HG03060 (cell line): ENCODE measurements around the gene MTHFD1.

Experiments used
- ATAC-seq: cut with Tn5 transposase; IDR thresholded peaks from one replicate; pipeline ENCODE4 v1.9.1; 2021; ENCODE audit warnings: low read depth, moderate number of reproducible peaks; ENCODE audit not compliant: unreplicated experiment

The MTHFD1 gene

DNA sequence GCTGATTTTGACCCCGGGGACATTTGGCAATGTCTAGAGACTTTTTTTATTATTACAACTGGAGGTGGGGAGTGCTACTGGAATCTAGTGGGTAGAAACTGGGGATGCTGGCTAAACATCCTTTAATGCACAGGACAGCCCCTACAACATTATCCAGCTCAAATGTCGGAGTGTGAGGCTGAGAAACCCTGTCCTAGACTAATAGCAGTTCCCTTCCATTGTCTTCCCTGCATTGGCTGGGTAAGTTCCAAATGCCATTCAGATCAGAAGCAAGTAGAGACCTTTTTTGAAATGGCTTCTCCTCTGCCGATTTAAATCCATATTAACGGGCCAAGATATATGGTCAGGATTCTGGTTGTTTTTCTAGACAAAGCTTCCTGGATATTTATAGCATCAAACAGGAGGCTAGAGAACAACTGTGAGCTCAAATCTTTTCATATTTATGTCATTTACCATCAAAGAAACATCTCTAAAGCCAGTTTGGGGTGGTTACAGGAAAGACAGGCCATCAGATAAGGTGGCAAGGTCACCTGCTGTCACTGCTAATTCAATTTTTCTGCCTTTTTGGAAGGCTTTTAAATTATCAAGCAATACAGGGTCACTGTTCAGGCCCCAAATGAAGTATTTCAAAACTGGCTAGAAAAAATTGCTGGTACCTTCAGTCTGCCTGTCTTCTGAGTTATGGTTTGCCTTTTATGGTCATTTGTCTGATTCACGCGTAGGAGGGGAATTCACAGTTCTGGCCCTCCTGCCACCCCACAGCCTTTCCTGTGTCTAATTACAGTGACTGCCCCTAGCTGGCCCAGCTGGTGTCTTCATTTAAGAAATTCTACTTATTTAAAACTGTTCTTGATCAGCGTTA is 57.1 kb downstream of the MTHFD1 start:
- ATAC-seq: peak; percentile 81

- no peak for ATAC-seq
Measured at GRCh38 chr14:64447876-64448670, 59.9 kb downstream of the MTHFD1 start.

DNA sequence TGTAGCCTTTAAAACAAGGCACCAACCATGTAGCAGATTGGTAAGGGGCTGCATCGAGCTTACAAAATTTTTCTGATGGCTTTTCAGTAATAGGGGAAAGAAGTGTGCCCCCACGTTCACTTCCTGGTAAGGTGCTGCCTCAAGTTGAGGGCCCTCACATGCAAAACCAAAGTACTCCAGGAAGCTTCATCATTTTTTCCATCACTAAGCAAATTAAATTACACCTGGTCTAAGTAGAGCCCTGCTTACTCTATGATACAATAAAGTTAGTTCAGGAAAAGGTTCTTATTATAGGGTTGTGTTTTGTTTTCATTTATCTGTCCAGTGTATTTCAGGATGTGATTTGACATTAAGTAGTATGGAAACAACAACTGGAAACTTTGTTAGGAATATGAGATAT is 62.1 kb downstream of the MTHFD1 start:
- no peak for ATAC-seq

- no peak for ATAC-seq
Measured at GRCh38 chr14:64454671-64455070, 66.5 kb downstream of the MTHFD1 start.

DNA sequence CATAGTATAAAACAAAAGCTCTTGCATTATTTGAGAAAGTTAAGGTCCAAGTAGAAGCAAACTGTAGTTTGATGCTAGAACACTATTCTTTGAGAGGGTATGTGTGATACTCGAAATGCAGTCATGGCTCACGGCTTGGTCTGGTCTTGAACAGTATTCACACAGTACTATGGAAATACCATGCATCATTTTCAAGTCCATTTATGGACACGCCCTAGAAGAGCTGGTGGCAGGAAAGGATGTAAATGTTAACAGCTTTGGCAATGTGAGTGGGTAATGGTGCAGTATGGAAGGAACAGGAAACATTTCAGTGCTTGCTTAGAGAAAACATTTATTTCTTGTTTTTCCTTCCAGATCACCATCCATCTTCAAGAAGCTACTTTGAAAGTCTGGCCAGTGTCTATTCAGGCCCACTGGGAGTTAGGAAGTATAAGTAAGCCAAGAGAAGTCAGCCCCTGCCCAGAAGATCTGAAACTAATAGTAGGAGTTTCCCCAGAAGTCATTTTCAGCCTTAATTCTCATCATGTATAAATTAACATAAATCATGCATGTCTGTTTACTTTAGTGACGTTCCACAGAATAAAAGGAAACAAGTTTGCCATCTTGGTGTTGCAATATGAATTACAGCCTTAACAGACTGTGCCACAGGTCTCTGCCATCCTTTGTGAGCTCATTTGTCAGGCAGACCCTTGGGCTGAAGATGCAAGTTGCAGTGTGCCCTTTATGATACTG is 71.4 kb downstream of the MTHFD1 start:
- no peak for ATAC-seq

DNA sequence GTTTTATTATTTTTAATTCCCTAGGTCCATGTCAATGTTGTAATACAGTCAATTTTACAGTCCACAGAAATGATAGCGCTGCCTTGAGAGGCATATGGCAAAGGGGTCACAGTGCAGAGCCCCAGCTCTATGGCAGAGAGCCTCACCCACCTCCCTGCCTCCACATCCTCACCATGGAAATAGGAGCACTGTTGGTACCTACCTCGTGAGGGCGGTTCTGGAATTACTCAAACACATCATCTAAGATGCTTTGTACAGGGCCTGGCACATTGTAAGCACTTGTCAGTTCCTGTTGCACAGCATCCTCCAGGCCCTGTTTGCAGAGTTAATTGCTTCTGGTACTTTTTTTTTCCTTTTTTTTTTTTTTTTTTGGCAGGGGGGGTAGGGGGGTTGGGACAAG is 73.1 kb downstream of the MTHFD1 start:
- ATAC-seq: no peak

DNA sequence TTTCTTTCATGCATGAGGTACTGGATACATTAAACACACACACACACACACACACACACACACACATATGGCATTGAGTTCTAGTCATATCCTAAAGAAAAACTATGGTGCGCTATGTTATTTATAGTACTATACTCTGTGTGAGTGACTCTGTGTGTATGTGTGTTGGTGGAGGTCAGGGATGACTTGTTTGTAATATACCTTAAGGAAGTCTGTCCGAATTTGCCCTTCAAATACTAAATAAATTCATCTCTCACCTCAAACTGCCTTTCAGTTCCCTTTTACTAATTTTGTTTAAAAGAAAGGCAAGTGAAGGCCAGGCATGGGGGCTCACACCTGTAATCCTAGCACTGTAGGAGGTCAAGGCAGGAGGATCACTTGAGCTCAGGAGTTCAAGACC is 75.0 kb downstream of the MTHFD1 start:
- no peak for ATAC-seq

DNA sequence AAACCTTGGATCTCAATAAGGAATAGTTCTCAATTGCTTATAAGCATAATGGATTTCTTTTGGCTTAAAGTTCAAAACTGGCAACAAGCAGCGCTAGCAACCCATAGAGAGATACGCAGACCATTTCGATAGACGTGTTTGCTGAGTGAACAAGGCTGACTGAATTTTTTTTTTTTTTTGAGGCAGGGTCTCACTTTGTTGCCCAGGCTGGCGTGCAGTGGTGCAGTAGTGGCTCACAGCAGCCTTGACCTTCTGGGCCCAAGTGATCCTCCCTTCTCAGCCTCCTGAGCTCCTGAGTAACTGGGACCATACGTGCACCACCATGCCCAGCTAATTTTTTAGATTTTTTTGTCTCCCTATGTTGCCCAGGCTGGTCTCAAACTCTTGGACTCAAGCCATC is 75.7 kb downstream of the MTHFD1 start:
- no peak for ATAC-seq

DNA sequence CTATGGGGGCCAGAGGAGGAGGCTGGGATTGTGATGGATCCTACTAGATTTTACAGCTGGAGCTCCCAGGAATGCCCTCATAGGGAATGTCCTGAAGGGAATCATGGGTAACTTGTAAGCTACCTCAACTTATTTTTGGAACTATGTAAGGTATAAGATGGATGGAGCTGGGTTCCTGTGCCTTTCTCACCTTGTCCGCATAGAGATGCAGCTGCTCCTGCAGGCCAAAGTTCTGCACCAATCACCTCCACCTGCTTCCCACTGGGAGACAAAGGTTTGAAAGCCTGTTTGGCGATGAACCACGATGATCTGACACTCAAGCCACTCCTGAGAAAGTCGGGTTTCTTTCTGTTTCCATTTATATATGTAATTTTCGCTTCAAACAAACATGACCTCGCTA is 76.5 kb downstream of the MTHFD1 start:
- no peak for ATAC-seq

GRCh38 chr14:64465191-64465822 is 77.2 kb downstream of the MTHFD1 start, which contains the start of gene AKAP5:
AKAP5 (plus strand) TSS chr14:64465499; CDS start chr14:64468395, 2,896 bp downstream.
- ATAC-seq: no peak

DNA sequence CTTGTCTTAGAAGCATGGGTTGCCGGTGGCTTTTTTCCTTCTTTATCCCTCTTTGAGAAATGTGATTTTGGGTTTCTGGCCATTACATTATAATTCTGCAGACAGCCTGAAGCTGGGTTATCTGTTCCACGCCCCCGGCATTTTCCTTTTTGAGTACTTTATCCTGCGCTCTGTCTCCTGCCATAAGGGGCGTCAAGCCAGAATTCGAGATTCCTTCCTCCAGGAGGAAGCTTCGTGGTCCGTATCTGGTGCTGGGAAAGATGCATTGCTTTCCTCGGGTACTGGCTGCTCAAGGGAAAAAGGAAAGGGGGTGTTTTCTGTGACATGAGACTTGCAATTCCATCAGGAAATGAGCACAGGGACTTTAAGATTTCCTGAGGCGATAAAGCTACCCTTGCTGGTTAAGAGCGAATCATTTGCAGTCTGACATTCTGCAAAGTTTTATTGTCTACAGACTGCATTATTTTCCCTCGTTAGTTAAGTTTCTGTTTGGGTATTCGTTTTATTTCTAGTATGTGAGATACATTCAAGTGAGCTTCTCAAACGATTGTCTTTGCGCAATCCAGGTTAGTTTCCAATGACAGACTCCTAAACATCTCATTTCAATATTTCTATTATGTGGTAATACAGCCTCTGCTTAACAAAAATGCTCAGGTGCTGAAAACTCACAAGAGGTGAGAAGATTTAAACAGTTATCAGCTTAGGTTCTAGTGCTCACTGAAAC is 77.8 kb downstream of the MTHFD1 start:
- no peak for ATAC-seq

- no peak for ATAC-seq
Measured at GRCh38 chr14:64467101-64467500, 78.9 kb downstream of the MTHFD1 start.

- no peak for ATAC-seq
Measured at GRCh38 chr14:64467566-64467965, 79.4 kb downstream of the MTHFD1 start.

DNA sequence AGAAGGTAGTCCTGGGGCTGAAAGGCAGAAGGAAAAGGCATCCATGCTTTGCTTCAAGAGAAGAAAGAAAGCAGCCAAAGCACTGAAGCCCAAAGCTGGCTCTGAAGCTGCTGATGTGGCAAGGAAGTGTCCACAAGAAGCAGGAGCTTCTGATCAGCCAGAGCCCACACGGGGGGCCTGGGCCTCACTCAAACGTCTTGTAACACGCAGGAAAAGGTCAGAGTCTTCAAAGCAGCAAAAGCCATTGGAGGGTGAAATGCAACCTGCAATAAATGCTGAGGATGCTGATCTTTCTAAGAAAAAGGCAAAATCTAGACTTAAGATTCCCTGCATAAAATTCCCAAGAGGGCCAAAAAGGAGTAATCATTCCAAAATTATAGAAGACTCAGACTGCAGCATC is 80.3 kb downstream of the MTHFD1 start:
- no peak for ATAC-seq

GRCh38 chr14:64474041-64474440 is 85.9 kb downstream of the MTHFD1 start:
- ATAC-seq: no peak

DNA sequence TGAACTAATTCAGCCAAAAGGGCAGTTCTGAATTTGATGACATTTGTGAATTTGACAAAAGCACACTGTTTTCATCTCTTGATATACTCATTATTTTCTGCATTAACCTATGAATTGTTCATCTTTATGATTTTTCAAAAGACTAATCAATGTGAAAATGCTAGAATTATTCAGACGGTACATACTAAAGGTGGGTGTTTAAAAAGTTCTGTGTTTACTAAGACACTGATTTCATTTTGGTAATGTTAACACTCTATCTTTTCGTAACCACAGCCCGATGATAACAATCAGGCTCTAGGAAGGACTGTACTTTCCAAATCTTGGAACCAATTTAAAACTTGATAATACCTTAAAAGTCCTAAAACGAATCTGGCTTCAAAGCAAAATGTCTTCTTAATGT is 86.5 kb downstream of the MTHFD1 start:
- ATAC-seq: no peak

GRCh38 chr14:64475585-64476273 is 87.6 kb downstream of the MTHFD1 start:
- no peak for ATAC-seq

GRCh38 chr14:64476438-64476837 is 88.3 kb downstream of the MTHFD1 start:
- ATAC-seq: no peak

DNA sequence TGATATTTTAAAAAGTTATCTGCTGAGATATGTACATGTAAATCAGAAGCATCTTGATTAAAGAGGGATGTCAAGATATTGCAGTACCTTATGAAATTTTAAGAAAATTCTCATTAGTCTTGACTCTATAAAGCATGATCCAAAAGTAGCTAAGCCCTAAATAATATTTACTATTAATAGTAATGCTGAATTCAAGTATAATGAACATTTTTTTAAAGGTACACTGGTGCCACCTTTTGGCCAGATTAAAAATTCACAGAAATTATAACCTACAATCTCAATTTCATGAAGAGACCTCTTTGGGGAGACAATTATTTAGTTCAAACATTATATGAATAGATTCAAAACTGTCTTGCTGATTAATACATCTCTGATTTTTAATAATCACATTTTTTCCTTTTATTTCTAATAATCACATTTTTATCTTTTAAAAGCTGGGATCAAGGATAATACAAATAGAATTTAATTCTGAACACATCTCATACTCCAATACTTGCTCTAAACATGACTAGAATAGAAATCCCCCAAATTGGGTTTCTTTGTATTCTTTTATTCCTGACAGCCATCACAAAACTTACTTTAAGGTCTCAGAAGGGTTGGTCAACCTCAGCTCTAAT is 90.6 kb downstream of the MTHFD1 start:
- ATAC-seq: no peak
